Measurements from ENCODE around the gene COMMD2.
A peak's percentile ranks its signal among the peaks of the same experiment; 100 is the strongest.

The COMMD2 gene

GRCh38 chr3:149752051-149752787 is at the start of gene COMMD2:
Gene COMMD2, minus strand, starts transcription at chr3:149752489. Its CDS starts 45 bp downstream, at chr3:149752444.
- peak; percentile 37 to 52 (median 50) for DNase-seq

- DNase-seq, result no peak
These were observed 49.4 kb upstream of the COMMD2 start for GRCh38 chr3:149801639-149802038.

- DNase-seq, result no peak
These were observed 48.9 kb upstream of the COMMD2 start for GRCh38 chr3:149801195-149801594.

DNA sequence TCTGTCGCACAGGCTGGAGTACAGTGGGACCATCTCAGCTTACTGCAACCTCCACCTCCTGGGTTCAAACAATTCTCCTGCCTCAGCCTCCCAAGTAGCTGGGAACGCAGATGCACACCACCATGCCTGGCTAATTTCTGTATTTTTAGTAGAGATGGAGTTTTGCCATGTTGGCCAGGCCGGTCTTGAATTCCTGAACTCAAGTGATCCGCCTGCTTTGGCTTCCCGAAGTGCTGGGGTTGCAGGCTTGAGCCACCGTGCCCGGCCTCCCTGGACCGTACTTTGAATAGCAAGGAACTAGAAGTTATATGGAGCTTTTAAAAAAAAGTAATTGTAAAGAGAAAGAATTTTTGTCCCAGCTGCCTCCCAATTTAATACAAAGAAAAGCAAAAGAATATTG is 48.4 kb upstream of the COMMD2 start:
- DNase-seq, result no peak

- no peak for DNase-seq
These were observed 43.7 kb upstream of the COMMD2 start for GRCh38 chr3:149796026-149796425.

DNA sequence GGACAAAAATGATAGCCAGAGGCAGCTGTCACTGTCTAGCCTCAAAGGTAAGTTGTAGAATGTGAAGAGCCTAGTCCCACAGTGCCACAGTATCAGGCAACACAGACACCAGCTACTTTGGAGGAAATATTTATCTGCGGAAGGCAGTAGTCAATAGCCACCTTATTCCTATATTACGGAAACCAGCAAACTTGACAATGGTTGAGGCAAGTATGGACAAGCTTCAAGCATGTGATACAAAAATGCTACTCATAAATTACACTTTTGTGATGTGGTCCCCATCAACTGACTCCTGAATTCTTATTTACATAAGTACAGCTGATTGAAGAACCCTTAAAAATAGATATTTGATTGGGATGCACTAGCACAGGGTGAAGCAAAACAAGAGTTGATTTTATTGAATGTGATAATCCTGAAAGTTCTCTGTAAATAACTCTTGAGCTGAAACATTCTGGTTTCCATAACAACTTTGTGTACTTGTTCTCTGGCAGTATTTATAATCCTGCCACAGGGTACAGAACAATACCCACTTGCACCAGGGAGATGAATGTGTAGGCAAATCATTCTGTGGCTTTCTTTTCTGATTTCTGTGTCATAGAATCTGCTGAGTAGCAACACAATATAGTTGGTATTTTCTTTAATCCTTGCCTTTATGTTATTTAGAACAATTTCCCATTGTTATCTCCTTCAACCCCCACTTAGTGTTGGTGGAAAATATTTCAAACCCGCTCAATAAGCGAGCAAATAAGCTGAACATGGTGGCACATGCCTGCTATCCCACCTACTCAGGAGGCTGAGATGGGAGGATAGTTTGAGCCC is 40.4 kb upstream of the COMMD2 start, which contains the start of gene ANKUB1:
Gene ANKUB1, minus strand, starts transcription at position 103 of the 819 bp plus-strand sequence. CDS start 188 bp downstream, outside the sequence.
- DNase-seq, result no peak

GRCh38 chr3:149790698-149791097 is 38.4 kb upstream of the COMMD2 start:
- DNase-seq, result no peak

- no peak for DNase-seq
These were observed 38.0 kb upstream of the COMMD2 start for GRCh38 chr3:149790268-149790667.

DNA sequence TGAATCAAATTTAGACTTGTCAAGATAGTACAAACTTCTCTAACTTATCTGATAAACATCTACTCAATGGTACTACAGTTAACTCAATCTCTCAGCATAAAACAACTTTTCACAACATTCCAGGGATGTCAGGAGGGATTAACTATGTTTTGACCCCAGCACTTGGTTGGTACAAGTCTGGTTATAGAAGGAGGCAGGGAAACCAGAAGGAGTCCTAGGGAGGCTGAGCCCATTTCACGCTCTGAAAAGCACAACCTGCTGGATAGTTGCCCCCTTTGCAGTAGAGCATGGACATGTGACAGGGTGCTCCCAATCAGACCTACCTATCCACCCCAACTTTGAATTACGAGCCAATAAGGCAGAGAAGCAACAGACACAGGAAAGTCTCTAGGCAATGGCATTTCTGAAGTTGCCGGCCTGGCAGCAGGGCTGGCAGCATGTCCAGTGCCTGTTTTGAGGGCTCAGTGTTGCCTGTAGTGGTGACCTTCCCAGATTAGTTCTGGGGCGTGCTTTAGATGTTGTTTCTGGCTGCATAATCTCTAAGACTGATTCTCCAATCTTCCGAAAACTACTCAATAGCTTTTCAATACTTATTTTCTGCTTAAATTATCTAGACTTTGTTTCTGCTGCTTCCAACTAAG is 31.9 kb upstream of the COMMD2 start:
- DNase-seq, result no peak

DNA sequence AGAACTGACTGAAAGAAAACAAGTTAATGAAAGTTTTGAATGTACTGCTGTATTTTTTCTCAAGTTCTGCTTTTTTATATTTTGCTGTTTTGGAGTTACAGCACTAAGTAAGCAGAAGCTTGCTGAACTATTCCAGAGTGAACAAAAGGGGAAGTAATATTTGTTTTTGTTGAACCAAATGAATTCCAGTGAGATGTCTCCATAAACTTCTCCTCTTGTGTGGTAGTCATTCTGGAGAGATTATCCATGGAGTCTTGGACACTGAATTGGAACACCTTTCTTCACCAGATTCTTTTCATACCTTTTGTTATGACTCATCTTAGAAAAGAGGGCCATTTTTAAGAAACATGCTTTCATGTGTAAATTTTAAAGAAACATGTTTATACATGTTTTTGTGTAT is 31.3 kb upstream of the COMMD2 start:
- no peak for DNase-seq

- DNase-seq, result no peak
These were observed 29.5 kb upstream of the COMMD2 start for GRCh38 chr3:149781741-149782140.

DNA sequence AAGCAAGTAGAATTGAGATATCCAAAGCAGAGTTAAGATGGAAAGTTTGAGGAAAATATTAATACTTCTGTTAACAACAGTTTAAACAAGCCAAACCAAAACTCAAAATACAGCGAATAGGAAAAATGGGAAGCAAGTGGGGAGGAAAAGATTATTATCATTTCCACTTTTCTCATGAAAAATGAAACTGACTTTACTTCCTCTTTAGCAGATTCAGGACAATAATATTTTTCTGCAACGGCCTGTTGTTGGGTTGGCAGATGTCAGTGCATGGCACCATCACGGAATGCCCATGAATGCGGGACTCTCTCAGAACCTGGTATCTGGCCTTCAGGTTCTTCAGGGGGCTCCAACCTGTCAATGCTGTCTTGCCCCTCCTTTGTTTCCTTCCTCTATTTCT is 28.9 kb upstream of the COMMD2 start:
- no peak for DNase-seq

GRCh38 chr3:149777414-149778214 is 25.3 kb upstream of the COMMD2 start:
- DNase-seq, result no peak

DNA sequence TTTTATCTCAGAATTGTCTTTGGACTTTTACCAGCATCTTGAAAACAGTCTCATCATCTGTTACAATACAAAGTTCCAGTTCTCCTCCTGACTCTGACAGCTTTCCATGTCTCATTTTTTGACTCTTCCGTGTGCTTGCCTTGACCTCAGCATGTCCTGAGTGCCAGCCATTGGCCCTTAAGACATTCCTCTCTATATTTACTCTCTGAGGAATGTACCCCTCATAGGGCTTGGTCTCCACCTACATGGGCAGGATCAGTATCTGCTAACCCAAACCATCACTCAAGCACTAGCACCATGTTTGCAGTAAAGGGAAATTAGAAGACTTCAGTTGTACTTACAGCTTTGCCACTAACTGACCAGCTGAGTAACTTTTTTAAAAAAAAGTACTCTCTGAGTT is 23.9 kb upstream of the COMMD2 start:
- no peak for DNase-seq

GRCh38 chr3:149772861-149773260 is 20.6 kb upstream of the COMMD2 start:
- DNase-seq, result no peak

DNA sequence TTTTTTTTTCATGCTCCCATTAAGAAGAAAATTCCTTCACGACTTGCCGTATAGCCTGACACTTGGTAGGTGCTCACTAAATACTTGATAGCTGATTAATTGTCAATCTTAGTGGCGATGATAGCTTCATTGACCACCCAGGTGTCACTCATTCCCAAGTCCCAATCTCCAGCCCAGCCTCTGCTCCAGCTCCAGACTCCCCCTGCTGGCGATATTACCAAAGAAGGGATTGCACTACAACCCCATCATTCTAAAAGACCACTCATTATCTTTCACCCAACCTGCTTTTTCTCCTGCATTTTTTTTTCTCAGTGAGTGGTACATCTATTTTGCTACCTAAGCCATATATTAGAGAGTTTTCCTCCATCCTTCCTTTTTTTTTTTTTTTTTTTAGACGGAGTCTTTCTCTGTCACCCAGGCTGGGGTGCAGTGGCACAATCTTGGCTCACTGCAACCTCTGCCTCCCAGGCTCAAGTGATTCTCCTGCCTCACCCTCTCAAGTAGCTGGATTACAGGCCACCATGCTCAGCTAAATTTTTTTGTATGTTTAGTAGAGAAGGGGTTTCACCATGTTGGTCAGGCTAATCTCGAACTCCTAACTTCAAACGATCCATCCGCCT is 19.5 kb upstream of the COMMD2 start:
- peak in 1 of 4 experiments; percentile 0 for DNase-seq

GRCh38 chr3:149770246-149770645 is 18.0 kb upstream of the COMMD2 start:
- DNase-seq, result no peak

DNA sequence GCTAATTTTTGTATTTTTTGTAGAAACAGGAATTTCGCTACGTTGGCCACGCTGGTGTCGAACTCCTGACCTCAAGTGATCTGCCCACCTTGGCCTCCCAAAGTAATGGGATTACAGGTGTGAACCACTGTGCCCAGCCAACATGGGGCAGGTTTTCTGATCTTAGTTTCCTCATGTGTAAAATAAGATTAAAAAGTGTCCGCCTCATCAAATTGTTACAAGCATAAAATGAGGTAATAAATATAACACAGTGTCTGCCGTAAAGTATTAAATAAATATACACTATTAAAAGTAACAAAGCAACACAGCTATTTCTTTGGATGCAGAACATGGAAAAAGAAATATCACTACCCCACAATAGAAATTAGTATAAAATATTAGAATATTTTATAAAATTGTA is 16.4 kb upstream of the COMMD2 start:
- no peak for DNase-seq

GRCh38 chr3:149767720-149768119 is 15.4 kb upstream of the COMMD2 start:
- DNase-seq, result no peak

GRCh38 chr3:149765762-149766334 is 13.6 kb upstream of the COMMD2 start:
- no peak for DNase-seq

- no peak for DNase-seq
These were observed 12.0 kb upstream of the COMMD2 start for GRCh38 chr3:149764302-149764701.

Measured in activated CD4-positive, CD25-positive, alpha-beta regulatory T cell (primary cell).